GM13976 (cell line): Measurements from ENCODE around the gene BDNF.

Experiments
- DNase-seq: peaks from one replicate; pipeline ENCODE4 v3.0.0; 2012; ENCODE audit warnings: low spot score
- CTCF ChIP-seq: IDR thresholded peaks from 2 replicates; pipeline ENCODE4 v1.5.1; 2012; ENCODE audit warnings: borderline replicate concordance, mild to moderate bottlenecking; ENCODE audit not compliant: insufficient read depth; ENCODE audit errors: extremely low read depth, missing control alignments, control extremely low read depth
- in situ Hi-C: fragments of 300-500 bp; cut with MboI; formaldehyde crosslinking; loops from one replicate; pipeline ENCODE4 v1.12.0; 2022; ENCODE audit warnings: low sequenced_read_pairs, mixed read lengths, inconsistent platforms; ENCODE audit not compliant: unreplicated experiment

BDNF gene

GRCh38 chr11:27627979-27628378, 72.3 kb downstream of the BDNF start:
- DNase-seq, result no peak
- TF ChIP-seq CTCF, result no peak
- in situ Hi-C loops, result no loop called here

- TF ChIP-seq CTCF, result no peak
- in situ Hi-C loops, result no loop called here
- DNase-seq, result no peak
These were observed 73.2 kb downstream of the BDNF start for GRCh38 chr11:27626938-27627586.

- TF ChIP-seq CTCF, result no peak
- DNase-seq, result no peak
- in situ Hi-C loops, result no loop called here
These were observed 73.9 kb downstream of the BDNF start for GRCh38 chr11:27626269-27626937.

DNA sequence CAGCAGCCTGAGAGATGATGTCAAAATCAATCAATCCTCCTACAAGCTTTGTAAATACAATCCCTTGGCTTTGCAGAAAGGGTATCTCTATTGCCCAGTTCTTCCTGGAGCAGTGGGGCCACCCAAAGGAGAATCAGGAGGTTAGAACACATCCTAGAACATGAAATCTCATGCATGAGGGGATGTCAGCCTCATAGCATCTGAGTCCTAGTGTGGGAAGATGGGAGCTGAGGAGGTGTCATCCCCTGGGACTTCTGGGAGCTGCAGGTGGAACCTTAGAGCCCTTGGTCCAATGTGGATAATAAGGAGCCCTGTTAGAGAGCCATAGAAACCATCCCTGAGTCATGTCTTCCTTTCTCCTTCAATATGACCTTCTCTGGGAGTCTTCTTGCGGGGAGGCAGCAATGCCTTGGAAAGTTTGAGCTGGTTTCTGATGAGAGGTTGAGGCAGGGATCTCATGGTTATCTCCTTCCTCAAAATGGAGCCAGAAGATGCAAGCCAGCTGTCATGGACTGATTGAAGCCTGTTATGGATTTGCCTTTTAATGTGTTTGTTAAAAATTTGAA, 74.8 kb downstream of the BDNF start:
- TF ChIP-seq CTCF, result no peak

GRCh38 chr11:27623945-27624523, 76.2 kb downstream of the BDNF start:
- no peak for TF ChIP-seq CTCF
- DNase-seq, result no peak
- in situ Hi-C loops, result no loop called here

More for the DNA sequence above, 74.8 kb downstream of the BDNF start:
- no peak for DNase-seq
- in situ Hi-C loops, result no loop called here

GRCh38 chr11:27622541-27623300, 77.5 kb downstream of the BDNF start:
- TF ChIP-seq CTCF, result no peak
- DNase-seq, result no peak
- in situ Hi-C loops, result no loop called here
